ENCODE data around the gene MATR3. TPM values are rescaled to one million over a fixed set of nuclear protein-coding genes. Genes with fewer than 3 reads are reported as not detected.

MATR3 gene
- 100 to 1,000 TPM; 290 to 324 (median 297) TPM for total RNA-seq
- 386 TPM for total RNA-seq (2013)

- Mint-ChIP-seq H3K27me3 (ENCODE audit: low read depth in 2 of 2) (no peaks in the 10 kb centered on the region), H3K36me3 (no peaks in the 10 kb centered on the region), H3K27ac (peak within 1 kb of the TSS; percentile 96 to 99), H3K9me3 (no peaks in the 10 kb centered on the region), H3K4me1 (peaks cover 46 to 51% of the 10 kb centered on the region in 2 donors), H3K4me3 (peak within 1 kb of the TSS; percentile 96)
- Histone ChIP-seq H3K4me1 (ENCODE audit: control insufficient read depth, insufficient read depth, low read length) (peaks cover 26% of the 10 kb centered on the region), H3K9me3 (ENCODE audit: control insufficient read depth, insufficient read depth, low read length) (no peaks in the 10 kb centered on the region), H3K4me3 (ENCODE audit: low read length) (peak within 1 kb of the TSS; percentile 96), H3K27me3 (ENCODE audit: control insufficient read depth, insufficient read depth, low read length) (no peaks in the 10 kb centered on the region), H3K36me3 (ENCODE audit: control insufficient read depth, insufficient read depth, low read length) (no peaks in the 10 kb centered on the region), H3K27ac (ENCODE audit: low read length) (peak within 1 kb of the TSS; percentile 99)
- DNase-seq (peak; percentile 90 to 95), ATAC-seq (peak; percentile 87 to 94 (median 88))
- no peak for TF ChIP-seq CTCF (IDR thresholded peaks at IDR 0.05)
- intact Hi-C loops (cut with micrococcal nuclease), result loop anchor here (1.0 to 10.0 kb wide), 5 partner anchors 15 to 719 kb away; partner anchors contain the start of genes HSPA9 and PAIP2
- WGBS (ENCODE audit: insufficient coverage), result under 1% methylated on average over 82 of the region's 88 CpGs
Measured at GRCh38 chr5:139293507-139294373, at the start of gene MATR3. Gene MATR3 (plus strand): TSS chr5:139293740. CDS start chr5:139307416, 13,676 bp downstream.

- Histone ChIP-seq H3K9me3 (ENCODE audit: control insufficient read depth, insufficient read depth, low read length) (no peaks in the 10 kb centered on the region), H3K27ac (ENCODE audit: low read length) (no peak overlapping the region), H3K4me1 (ENCODE audit: control insufficient read depth, insufficient read depth, low read length) (no peaks in the 10 kb centered on the region), H3K36me3 (ENCODE audit: control insufficient read depth, insufficient read depth, low read length) (no peaks in the 10 kb centered on the region), H3K4me3 (ENCODE audit: low read length) (no peak overlapping the region), H3K27me3 (ENCODE audit: control insufficient read depth, insufficient read depth, low read length) (no peaks in the 10 kb centered on the region)
- no peak overlapping the region for H3K4me3 Mint-ChIP-seq
- no peak for TF ChIP-seq CTCF (IDR thresholded peaks at IDR 0.05)
- H3K27ac Mint-ChIP-seq, result no peak overlapping the region
- intact Hi-C loops (cut with micrococcal nuclease), result no loop called here
- ATAC-seq (no peak), DNase-seq (no peak)
- H3K36me3 Mint-ChIP-seq, result no peaks in the 10 kb centered on the region
- no peaks in the 10 kb centered on the region for H3K9me3 Mint-ChIP-seq
- H3K4me1 Mint-ChIP-seq, result peaks cover 0 to 6% of the 10 kb centered on the region in 2 donors
- H3K27me3 Mint-ChIP-seq (ENCODE audit: low read depth in 2 of 2), result peaks cover 9 to 11% of the 10 kb centered on the region in 2 donors
Measured at GRCh38 chr5:139245637-139246339, 47.8 kb upstream of the MATR3 start.

GRCh38 chr5:139246394-139246793, 47.1 kb upstream of the MATR3 start:
- no peak overlapping the region for H3K4me3 Mint-ChIP-seq
- Histone ChIP-seq H3K4me3 (ENCODE audit: low read length) (no peak overlapping the region), H3K4me1 (ENCODE audit: control insufficient read depth, insufficient read depth, low read length) (no peaks in the 10 kb centered on the region), H3K27ac (ENCODE audit: low read length) (no peak overlapping the region), H3K27me3 (ENCODE audit: control insufficient read depth, insufficient read depth, low read length) (no peaks in the 10 kb centered on the region), H3K9me3 (ENCODE audit: control insufficient read depth, insufficient read depth, low read length) (no peaks in the 10 kb centered on the region), H3K36me3 (ENCODE audit: control insufficient read depth, insufficient read depth, low read length) (no peaks in the 10 kb centered on the region)
- H3K9me3 Mint-ChIP-seq, result no peaks in the 10 kb centered on the region
- intact Hi-C loops (cut with micrococcal nuclease), result no loop called here
- no peak overlapping the region for H3K27ac Mint-ChIP-seq
- WGBS (ENCODE audit: insufficient coverage), result 12% methylated on average over 4 of the region's 4 CpGs
- H3K36me3 Mint-ChIP-seq, result no peaks in the 10 kb centered on the region
- no peak for ATAC-seq
- H3K27me3 Mint-ChIP-seq (ENCODE audit: low read depth in 2 of 2), result peaks cover 6% of the 10 kb centered on the region in 2 donors
- no peak for TF ChIP-seq CTCF (IDR thresholded peaks at IDR 0.05)
- no peak for DNase-seq
- H3K4me1 Mint-ChIP-seq, result peaks cover 5 to 11% of the 10 kb centered on the region in 2 donors
